GM21367 (cell line): Measurements from ENCODE around the gene TLE3.

Experiments used
- ATAC-seq: cut with Tn5 transposase; IDR thresholded peaks from one replicate; pipeline ENCODE4 v1.9.1; 2021; ENCODE audit not compliant: unreplicated experiment

Gene TLE3

GRCh38 chr15:70013656-70014313 lies 83.9 kb downstream of the TLE3 start:
- no peak for ATAC-seq

- no peak for ATAC-seq
Observed at GRCh38 chr15:70012895-70013294, 84.8 kb downstream of the TLE3 start.

- ATAC-seq = no peak
Observed at GRCh38 chr15:70008697-70009290, 88.9 kb downstream of the TLE3 start.

GRCh38 chr15:70006259-70007147 lies 91.2 kb downstream of the TLE3 start:
- no peak for ATAC-seq

GRCh38 chr15:70004826-70005225 lies 92.9 kb downstream of the TLE3 start:
- ATAC-seq = no peak

GRCh38 chr15:70002897-70003296 lies 94.8 kb downstream of the TLE3 start:
- ATAC-seq = no peak

- ATAC-seq = no peak
Observed at GRCh38 chr15:70001859-70002258, 95.9 kb downstream of the TLE3 start.

GRCh38 chr15:69999392-70000085 lies 98.2 kb downstream of the TLE3 start:
- no peak for ATAC-seq

- ATAC-seq = no peak
Observed at GRCh38 chr15:69998541-69999391, 99.0 kb downstream of the TLE3 start.

GRCh38 chr15:69997813-69998212 lies 99.9 kb downstream of the TLE3 start:
- ATAC-seq = no peak
